ENCODE measurements around the gene RAPGEF5.

DNA sequence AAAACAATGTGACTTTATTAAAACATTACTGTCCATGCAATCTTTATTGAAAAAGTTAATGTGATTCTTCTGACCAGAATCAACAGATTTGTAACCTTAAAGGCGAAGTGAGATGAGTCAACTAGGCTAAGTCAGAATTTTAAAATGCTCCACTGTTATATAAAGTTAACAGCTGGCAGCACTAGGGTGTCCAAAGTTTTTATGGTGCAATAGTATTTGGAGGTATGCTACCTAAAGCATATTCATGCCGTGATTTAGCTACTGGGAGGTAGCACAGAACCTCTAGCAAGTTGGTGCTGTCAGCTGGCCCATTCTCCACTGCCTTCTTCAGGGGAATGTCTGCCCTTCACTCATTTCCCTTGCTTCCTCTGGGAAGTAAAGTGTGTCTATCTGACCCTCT, 126.7 kb downstream of the RAPGEF5 start:
- no peak for TF ChIP-seq CTCF (IDR thresholded peaks at IDR 0.05)
- no peak for TF ChIP-seq POLR2A (IDR thresholded peaks at IDR 0.05; ENCODE audit: low read depth)
- TF ChIP-seq POLR2AphosphoS5 (IDR thresholded peaks at IDR 0.05): no peak

Data from esophagus muscularis mucosa (tissue), 3 donors.